ENCODE data around the gene ELF5.

GRCh38 chr11:34459507-34460162, 54.0 kb downstream of the ELF5 start:
- no peak for TF ChIP-seq CTCF (IDR thresholded peaks at IDR 0.05)
- no peak for TF ChIP-seq POLR2A (IDR thresholded peaks at IDR 0.05)
